ENCODE data around the gene PYROXD2.

The PYROXD2 gene

DNA sequence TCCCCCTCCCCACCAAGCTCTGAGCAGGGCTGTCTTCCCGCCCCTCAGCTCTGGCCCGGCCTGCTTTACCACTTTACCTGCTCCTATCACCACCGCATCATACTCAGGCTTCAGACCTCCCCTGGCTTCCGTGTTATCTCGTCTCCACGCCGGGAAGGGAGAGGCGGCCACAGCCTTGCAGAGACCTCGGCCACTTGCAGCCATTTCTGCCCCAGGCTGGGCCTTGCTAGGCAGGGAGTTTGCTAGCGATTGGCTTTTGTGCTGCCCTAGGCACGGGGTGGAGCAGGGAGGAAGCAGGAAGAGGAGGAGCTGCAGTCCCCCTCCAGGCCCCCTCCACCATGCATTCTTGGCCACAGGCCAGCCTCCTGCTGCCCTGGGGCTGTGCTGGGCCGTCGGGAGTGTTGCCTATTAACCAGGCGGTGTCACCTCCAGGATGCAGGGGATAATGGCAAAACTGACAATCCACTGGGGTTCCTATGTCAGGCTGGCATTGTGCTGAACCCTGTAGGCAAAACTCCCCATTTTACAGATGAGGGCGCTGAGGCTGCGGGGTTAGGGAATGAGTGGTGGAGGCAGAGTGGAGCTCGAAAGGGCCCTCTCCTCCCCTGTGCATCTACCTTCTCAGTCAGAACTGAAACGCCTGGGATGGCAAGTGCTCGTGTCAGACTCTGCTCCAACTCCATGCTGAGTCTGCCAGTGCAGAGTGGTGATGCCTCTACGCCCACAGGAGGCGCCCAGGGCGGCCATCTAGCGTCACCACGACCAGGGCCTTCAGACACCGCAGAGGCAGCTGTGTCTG lies at the start of gene PYROXD2:
Gene PYROXD2 (minus strand): TSS at position 251 of the 799 bp plus-strand sequence. CDS start 47 bp downstream, at position 204.
- peak; percentile 84 for DNase-seq (ENCODE audit: low spot score)

DNA sequence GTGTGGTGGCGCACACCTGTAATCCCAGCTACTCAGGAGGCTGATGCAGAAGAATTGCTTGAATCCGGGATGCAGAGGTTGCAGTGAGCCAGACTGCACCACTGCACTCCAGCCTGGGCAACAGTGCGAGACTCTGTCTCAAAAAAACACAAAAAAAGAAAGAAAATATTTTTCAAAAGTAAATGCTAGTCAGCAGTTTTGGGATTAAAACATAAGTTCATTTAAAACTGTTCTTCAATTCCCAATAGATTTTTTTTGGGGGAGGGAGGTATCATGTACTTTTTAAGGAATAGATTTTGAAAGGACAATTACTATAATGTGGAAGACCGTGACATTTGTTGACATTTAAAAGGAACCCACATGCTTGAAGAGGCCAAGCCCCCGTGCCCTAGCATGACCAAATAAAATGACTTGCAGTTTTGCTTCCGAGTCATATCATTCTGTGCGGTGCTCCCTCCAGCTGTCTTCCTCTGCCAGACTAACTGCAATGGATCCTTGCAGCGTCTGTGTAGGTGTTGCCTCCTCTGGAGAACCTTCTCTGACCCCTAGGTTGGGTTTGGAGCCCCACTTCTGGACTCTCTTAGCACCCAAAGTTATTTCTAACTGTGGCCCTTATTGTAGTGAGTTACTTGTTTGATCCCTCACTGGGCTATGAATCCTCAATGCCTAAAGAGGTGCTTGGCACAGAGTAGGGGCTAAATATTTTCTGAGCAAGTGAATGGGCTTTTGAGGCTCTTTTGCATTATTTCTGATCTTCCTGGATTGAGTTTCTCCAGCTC lies 49.2 kb upstream of the PYROXD2 start:
- no peak for DNase-seq (ENCODE audit: low spot score)

DNA sequence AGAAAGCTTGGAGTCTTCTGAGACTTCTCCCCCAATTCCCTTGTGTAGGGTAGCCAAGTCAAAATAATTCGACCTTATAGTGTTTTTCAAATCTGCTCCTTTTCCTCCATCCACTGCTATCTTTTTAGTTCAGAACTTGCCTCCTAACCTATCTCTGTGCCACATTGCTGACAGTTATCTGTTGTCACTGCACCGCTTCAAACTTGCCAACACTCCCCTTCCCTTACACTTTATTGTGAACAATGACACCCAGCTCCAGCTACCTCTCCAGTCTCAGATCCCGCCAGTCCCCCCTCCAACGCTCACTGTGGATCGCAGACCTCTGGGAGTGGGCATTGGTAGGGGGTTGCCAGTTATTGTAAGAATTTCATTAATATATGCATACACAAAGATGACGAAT lies 48.0 kb upstream of the PYROXD2 start:
- no peak for DNase-seq (ENCODE audit: low spot score)

DNA sequence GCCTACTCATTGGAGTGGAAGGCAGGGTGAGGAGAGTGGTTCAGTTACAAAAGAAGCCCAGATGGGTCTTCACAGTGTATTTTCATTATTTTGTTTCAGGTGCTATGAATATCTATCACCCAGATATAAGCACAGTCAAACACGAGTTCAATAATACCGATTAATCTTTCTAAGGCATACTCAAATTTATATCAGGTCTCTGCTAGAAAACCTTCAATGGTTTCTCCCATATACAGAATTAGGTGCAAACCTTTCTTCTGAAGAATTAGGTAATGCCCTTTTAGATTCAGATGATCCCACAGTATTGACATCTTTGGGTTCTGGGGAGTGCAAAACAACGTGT lies 46.5 kb upstream of the PYROXD2 start:
- DNase-seq (ENCODE audit: low spot score), result no peak

DNA sequence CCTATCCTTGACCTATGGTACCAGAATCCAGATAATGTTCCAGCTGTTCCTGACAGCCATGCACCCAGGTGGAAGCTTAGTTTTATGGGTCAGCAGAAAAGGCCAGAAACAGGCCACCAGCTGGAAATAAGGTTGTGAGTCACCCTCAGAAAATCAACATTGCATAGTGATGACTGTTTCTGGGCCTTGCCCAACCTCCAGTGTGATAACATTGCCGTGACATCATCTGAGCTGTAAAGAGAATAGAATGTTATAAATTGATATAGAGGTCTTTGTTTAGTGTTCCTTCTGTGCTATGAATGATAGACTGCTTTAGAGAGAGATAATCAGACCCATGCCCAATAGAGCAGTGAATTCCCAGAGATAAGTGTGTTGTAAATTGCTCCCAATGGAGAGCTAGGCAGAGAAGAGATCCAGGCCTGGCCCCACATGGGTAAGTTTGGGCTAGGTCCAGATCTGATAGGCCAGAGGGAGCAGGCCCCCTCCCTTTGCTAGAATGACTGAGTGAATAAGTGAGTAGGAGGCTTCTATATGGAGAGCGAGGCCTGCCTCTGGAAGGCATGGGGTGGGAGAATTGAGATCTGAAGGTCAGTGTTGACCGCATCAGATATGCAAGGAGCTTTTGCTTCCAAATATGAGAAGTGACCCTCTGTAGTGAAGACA lies 46.0 kb upstream of the PYROXD2 start:
- no peak for DNase-seq (ENCODE audit: low spot score)

DNA sequence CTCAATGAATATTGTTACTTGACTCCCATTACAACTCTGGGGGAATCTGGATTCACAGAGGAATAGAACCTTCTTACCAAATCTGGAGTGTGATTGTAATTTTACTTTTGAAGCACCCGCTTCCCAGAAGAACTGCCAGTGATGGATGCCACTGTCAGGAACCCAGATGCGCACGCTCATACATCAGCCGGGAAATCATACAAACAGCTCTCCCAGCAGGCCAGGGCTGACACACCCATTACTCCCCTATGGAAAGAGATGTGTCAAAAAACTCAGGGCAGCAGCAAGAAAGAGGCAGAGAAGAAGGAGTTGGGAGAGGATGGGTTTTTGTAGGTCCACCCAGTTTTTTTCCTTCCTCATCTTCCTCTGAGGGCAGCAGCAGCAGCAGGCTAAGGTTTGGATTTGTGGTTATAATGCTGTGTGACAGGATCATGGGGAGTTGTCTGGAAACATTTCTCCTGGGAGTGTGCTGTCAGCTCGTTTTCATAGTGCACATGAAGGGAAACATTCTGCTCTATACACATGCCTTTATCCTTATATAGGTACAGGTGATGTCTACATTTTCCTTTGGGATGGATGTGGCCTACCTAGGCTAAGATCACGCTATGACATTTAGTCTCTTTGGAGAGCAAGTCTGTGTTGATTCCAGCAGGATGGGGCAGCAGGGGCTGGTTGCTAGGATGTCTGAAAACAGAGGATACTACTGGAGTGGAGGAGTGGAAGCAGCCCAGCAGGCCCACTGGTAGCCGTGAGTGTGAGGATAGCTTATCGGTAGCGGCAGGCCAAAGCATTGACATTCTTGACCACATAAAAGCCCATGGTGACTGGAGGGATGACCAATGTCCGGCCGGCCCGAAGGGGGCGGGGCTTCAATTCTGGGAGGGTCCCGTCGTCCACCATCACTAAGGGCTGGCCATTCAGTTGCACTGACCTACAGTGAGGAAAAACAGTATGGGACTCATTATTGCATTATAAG lies 44.1 kb upstream of the PYROXD2 start:
- DNase-seq (ENCODE audit: low spot score), result no peak

DNA sequence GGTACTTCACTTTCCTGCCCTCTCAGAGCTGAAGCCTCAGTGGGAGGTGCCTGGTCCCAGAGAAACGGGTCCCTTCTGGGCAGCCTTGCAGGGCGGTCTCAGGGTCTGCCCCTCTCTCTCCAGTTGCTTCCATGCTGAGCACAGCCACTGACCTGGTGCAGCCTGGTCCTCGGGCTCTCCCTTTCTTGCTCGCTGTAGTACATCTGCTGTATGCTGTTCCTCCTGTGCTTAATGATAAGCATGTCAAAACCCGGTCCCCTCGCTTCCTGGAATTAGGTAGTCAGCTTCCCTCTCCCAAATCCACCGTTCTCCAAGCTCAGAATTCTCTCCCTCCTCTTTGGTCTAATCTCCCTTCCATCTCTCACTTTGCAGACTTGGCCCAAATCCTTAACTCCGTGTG lies 42.7 kb upstream of the PYROXD2 start:
- DNase-seq (ENCODE audit: low spot score), result no peak

DNA sequence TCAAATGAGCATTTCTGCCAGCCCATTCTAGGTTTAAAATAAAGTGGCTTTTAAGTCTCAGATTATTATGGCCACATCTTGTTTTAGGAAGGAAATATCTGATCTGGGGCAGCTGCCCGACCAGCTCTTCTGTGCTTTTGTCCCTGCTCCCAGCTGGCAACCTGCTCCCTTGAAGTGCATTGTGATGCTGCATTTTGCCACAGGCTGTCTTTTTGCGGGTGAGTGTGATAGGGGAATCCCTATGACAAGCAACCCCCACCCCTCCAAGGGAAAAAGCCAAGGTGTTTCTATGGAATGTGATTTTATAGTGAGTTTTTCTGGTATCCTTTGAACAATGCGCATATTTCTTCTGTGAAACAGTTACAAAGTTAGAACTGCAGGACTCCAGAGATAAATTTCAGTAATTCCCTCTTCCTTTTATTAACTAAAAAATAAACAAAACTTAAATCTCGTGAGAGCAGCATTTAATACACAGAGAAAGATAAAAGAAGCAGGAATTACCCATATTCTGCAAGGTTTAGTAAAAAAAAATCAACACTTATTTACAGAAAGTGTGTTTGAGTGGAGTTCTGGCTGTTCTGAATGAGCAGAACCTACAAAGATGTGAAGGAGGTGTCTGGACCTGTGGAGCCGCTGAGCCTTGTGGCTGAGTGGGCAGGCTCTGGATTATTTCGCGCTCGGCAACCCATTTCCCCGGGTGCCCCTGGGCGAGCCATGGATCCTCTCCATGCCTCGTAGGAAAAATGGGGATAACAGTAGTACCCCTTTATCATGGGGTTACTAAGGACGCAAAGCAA lies 41.9 kb upstream of the PYROXD2 start:
- no peak for DNase-seq (ENCODE audit: low spot score)

DNA sequence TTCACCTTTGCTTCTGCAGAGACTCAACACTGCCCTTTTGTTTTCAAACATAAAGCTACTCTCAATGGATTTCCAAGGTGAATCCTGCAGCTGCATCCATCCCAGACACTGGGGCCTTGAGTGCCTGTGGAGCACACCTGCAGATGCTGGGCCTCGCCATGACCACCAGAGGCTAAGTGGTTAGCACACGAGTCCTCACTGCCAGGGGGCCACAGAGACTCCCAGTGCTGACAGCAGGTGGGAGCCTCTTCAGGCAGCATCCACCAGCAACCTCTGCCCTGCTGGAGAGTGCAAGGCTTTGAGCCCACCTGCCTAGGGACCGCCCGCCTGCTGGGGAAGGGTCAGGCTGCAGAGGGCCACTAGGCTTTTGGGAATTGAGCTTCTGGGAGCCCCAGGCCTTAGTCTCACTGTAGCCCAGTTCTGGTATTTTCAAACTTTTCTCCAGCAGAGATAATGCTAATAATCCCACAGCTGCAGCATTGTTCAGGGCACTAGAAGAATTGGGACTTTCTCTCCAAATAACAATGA lies 41.1 kb upstream of the PYROXD2 start:
- no peak for DNase-seq (ENCODE audit: low spot score)

DNA sequence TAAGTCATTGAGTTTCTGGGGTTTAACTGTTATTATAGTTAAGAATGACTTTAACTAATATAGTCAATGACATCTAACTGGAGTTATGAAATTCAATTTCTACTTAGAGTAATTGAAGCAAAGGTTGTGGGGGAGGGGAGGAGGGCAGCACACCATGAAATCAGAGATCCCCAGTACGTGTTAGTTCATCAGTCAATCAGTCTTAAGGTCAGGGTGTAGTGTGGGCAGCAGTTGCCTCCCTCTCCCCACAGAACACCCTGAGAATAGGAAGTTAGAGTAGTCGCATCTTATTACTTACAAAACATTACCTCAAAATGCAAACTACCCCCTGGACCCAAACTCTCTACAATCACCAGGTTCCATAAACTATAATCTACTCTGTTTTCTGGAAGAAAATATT lies 38.7 kb upstream of the PYROXD2 start:
- no peak for DNase-seq (ENCODE audit: low spot score)

DNA sequence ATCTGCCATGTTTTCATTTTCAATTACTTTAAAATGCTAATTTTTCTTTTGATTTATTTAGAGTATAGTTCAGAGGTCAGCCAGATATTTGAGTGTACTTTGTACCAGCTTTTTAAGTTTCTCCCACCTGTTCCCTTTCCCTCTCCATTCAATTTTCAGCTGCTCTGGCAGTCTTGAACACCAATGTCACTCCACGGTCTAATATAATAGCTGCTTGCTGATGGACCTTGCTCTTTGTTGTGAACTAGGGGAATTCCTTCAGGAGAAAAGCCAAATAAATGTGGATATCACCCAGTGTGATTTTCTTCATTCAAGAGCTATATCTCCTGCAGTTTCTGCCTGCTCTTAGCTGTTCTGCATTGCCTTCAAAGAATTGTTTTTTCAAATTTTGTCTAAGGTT lies 35.6 kb upstream of the PYROXD2 start:
- DNase-seq (ENCODE audit: low spot score), result no peak

DNA sequence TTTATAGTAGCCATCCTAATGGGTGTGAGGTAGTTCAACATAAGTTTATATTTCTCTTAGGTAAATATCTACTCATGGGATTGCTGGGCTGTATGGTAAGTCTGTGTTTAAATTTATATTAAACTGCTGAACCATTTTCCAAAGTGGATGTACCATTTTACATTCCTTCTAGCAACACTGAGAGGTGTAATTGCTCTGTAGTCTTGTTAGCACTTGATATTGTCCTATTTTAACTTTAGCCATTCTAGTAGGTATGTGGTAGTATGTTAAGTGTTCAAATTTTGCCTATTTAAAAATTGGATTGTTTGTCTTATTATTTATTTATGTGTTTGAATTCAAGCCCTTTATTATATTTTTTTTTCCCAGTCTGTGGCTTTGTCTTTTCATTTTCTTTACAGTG lies 34.3 kb upstream of the PYROXD2 start:
- DNase-seq (ENCODE audit: low spot score), result no peak

DNA sequence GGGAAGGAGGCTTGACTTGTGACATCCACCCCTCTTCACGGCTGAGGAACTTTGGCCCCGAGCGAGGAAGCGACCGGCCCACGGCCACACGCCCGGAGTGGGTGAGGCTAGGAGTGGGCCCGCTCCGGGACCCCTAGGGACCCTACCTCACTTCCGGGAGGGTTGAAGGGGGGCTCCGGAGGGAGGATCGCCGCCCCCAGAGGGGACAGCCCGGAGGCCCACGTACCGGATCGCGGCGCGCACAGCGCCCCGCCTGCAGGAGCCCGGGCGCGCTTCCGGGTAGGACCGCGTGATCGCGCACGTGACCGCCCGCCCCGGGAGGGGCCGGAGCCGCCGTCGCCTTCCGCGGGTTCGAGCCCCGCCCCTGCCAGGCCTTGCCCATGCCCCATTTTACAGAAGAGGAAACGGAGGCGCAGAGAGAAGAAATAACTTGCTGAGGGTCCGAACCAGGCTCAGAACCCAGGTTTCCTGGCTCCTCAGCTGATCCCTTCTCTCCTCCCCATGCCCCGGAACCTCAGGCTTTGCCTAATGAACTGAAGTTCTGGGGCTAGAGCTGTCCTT lies 31.8 kb upstream of the PYROXD2 start, which contains the start of gene HPS1:
Gene HPS1 (minus strand): TSS at position 275 of the 561 bp plus-strand sequence. CDS start 3,695 bp downstream, outside the sequence.
- peak; percentile 79 for DNase-seq (ENCODE audit: low spot score)

DNA sequence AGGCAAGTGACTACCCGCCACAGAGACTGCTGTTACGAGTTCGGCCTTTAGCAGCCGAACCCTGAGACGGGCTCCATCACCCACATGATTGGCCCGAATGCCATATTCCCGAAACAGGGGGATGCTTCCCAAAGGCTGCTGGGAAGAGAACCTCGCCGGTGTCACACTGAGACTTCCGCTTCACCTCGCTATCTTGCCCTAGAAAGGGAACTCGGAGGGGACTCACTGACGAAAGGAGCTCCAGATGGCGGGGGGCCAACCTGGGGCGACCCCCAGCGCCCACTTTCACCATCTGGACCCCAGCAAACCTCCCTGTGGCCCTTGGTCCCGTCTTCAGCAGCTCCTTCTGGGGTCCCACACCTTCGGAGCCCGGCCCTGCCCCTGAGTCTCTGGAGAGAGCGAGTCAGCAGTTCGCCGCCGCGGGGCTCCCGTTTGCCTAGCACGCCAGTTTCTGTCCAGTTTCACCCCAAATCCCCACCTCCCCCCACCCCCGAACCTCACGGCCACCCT lies 31.2 kb upstream of the PYROXD2 start:
- peak; percentile 70 for DNase-seq (ENCODE audit: low spot score)

DNA sequence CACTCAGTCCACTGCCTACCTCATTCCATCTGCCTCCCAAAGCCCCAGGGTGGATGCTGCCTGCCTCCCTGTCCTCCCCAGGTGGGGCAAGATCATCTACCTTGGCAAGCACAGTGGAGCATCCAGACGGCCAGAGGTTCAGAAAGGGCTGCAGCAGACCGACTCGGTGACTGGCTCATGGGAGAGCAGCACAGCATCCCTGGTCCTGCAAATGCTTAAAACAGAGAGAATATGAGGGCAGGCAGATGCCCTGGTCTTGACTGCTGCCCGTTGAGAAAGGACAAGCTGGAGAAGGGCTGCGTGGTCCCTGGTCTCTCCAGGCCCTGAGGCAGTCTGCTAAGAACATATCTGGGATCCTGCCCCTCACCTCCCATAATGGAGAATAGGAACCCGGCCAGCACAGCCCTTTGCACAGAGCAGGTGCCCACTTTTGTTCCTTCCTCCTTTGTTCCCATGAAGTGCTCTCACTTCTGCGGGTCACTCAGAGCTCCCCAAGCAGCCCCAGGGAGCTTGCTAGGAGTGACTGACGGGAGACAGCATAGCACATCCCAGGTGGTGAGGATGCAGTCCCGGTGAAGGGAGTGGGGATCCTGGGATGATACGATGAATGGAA lies 30.3 kb upstream of the PYROXD2 start:
- DNase-seq (ENCODE audit: low spot score), result no peak

DNA sequence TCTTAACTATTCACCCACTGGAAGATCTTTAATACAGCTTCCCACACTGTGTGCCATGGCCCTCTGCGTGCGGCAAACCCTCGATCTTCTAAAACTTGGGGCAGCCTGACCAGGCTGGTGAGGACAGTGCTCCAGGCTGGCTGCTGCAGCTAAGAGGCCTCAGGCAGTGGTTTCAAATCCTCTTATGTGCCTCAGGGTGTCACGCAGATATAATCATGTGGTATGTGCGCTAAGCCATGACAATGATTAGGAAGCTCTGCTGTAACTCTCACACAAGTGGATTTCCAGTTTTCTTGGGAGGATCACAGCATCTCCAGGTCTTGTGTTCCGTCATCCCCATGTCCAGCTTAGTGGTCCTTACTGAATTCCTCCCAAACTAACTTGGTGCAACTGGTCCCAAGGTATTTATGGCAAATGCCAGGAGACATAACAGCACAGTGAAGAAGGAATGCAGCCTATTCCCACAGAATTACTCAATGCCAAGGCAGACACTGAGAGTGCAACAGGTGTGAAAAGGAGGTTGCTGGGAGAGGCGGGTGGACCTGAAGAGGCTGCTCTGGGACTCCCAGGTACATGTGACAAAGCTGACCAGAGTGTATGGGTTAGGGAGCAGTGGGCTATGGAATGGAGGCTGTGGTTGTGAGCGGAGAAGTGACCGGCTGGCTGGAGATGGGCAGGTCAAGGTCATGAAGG lies 29.5 kb upstream of the PYROXD2 start:
- DNase-seq (ENCODE audit: low spot score), result no peak

DNA sequence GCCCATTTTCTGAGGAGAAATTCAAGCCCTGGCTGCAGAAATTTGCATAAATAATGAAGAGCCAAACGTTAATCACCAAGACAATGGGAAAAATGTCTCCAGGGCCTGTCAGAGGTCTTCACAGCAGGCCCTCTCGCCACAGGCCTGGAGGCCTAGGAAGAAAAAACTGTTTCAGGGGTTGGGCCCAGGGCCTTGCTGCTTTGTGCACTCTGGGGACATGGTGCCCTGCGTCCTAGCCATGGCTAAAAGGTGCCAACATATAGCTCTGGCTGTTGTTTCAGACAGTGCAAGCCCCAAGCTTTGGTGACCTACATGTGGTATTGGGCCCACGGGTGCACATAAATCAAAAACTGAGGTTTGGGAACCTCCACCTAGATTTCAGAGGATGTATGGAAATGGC lies 23.7 kb upstream of the PYROXD2 start:
- no peak for DNase-seq (ENCODE audit: low spot score)

DNA sequence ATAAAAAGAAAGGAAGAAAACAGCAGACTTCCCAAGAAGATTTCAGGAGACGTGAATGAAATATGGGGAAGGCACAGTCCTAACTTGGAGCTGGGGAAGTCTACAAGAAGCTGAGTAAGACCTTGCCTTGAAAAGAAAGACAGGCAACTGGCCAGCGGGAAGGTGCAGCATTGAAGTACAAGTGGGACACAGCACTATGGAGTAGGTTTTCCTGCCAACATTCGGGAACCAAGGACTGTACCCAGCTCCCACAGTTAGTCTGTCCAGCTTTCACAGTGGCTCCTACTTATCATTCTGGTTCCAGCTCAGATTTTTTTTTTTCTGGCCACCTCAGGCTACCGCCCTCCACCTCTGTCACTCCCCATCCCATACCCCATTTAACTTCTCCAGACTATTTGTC lies 21.7 kb upstream of the PYROXD2 start:
- DNase-seq (ENCODE audit: low spot score), result no peak

DNA sequence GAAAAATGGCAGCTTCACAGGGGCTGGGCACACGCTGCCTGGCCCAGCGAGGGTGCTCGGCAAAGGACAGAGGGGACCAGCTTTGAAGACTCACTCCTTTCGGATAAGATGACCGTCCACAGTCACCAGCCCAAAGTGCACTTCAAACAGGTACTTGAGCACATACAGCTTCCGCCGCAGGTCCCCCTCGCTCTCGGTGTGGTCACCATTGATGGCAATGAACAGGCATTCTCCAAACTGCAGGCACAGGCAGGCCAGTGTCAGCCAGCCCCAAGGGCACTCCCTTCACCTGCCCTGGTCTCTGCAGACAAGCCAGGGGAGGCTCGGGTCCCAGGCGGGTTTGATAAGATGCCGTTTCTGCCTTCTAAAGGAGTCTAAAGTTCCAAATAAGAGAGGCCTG lies 20.2 kb upstream of the PYROXD2 start:
- DNase-seq (ENCODE audit: low spot score), result no peak
